Measurements from ENCODE around the gene LAMC1. TPM values are rescaled to one million over a fixed set of nuclear protein-coding genes. Genes with fewer than 3 reads are reported as not detected.

The LAMC1 gene
- polyA plus RNA-seq, 1 experiment = 360 TPM

DNA sequence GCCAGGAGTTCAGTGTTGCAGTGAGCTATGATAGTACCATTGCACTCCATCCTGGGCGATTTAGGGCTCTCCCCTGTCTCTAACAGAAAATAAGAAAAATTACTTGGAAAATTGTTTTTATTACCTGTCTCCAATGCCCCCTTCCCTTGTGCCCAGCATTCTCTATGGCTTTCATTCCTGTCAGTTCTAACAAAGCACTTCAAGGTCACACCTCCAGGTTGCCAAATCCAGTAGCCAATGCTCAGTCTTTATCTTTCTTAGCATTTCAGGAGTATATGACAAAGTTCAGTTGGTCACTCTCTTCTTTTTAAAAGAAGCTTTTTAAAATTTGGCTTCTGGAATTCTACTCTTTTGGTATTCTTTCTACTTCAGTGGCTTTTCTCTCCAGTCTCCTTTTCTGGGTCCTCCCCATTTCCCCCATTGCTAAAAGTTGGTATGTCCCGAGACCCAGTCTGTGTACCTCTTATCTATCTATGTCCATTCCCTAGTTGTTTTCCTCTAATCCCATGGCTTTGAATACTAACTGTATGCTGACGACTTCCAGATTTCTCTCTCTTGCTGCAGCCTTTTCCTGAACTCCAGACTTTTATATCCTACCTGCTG, 69.9 kb downstream of the LAMC1 start:
- POLR2A ChIA-PET = no interaction called here
- Histone ChIP-seq H3K4me3 (ENCODE audit: low read depth, low read length) (no peak overlapping the region), H3K27me3 (ENCODE audit: control insufficient read depth, insufficient read depth, low read length) (no peaks in the 10 kb centered on the region), H3K36me3 (ENCODE audit: control insufficient read depth, insufficient read depth, low read length) (no peaks in the 10 kb centered on the region)
- no peak for DNase-seq (ENCODE audit: low read depth)
- CTCF ChIA-PET = interaction anchor here (0.6 to 2.4 kb wide), 5 partner anchors 10 to 130 kb away, joined by 3 to 8 read pairs (median 3); no protein-coding TSS in a partner anchor
- TF ChIP-seq CTCF (IDR thresholded peaks at IDR 0.05; ENCODE audit: insufficient read depth, low read depth, low read length) = no peak

GRCh38 chr1:183093786-183094298, 70.6 kb downstream of the LAMC1 start:
- H3K36me3 ChIP-seq (ENCODE audit: control insufficient read depth, insufficient read depth, low read length) = no peaks in the 10 kb centered on the region
- TF ChIP-seq CTCF (IDR thresholded peaks at IDR 0.05; ENCODE audit: insufficient read depth, low read depth, low read length) = no peak
- no peak overlapping the region for H3K4me3 ChIP-seq (ENCODE audit: low read depth, low read length)
- ChIA-PET CTCF (interaction anchor here (0.6 to 2.4 kb wide), 5 partner anchors 9 to 131 kb away, joined by 3 to 8 read pairs (median 3); no protein-coding TSS in a partner anchor), POLR2A (no interaction called here)
- no peaks in the 10 kb centered on the region for H3K27me3 ChIP-seq (ENCODE audit: control insufficient read depth, insufficient read depth, low read length)
- DNase-seq (ENCODE audit: low read depth) = peak; percentile 65

DNA sequence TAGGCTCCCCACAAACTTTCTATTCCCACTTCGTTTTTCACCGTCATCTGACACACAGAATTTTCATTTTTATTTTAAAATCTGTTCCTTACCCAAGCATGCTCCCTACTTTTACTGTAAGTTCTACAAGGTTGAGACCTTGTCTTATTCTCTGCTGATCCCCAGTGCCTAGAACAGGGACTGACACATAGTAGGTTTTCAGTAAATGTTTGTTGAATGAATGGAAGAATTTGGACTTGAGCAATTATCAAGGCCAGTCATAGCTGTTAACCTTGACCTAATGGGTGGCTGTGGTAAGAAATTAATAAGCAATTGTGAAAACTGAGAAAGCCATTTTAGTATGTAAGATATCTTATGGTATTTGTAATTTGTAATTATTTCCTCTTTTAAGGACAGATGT, 71.1 kb downstream of the LAMC1 start:
- Histone ChIP-seq H3K36me3 (ENCODE audit: control insufficient read depth, insufficient read depth, low read length) (peaks cover 1% of the 10 kb centered on the region; the same call in 1 of the 2 replicates), H3K27me3 (ENCODE audit: control insufficient read depth, insufficient read depth, low read length) (no peaks in the 10 kb centered on the region), H3K4me3 (ENCODE audit: low read depth, low read length) (no peak overlapping the region)
- no peak for DNase-seq (ENCODE audit: low read depth)
- POLR2A ChIA-PET = no interaction called here
- CTCF ChIA-PET = interaction anchor here (1.2 to 2.4 kb wide), 3 partner anchors 9 to 131 kb away, joined by 3 to 8 read pairs (median 3); no protein-coding TSS in a partner anchor
- no peak for TF ChIP-seq CTCF (IDR thresholded peaks at IDR 0.05; ENCODE audit: insufficient read depth, low read depth, low read length)

DNA sequence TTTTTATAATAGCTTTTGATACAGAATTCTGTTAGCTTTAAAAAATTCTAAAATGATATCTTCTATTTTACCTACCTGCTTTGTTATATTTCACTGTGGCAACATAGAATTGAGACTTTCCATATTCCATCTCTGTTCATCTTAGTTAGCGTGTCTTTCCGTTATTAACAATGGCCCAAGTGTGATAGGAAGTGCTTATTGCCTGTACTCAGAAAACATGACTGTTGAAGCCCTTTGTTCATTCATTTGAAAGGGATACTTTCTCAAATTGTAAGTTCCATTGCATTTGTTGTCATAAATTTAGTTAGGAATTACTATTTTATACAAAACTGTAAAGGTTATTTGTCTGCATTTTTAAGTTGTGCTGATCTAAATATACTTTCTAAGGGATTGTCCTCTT, 73.1 kb downstream of the LAMC1 start:
- no peaks in the 10 kb centered on the region for H3K27me3 ChIP-seq (ENCODE audit: control insufficient read depth, insufficient read depth, low read length)
- no peak overlapping the region for H3K4me3 ChIP-seq (ENCODE audit: low read depth, low read length)
- DNase-seq (ENCODE audit: low read depth) = no peak
- peaks cover 2% of the 10 kb centered on the region; the same call in 1 of the 2 replicates for H3K36me3 ChIP-seq (ENCODE audit: control insufficient read depth, insufficient read depth, low read length)
- ChIA-PET CTCF (interaction anchor here (1.2 to 1.6 kb wide), 2 partner anchors 16 to 139 kb away, joined by 4 to 6 read pairs; no protein-coding TSS in a partner anchor), POLR2A (no interaction called here)
- TF ChIP-seq CTCF (IDR thresholded peaks at IDR 0.05; ENCODE audit: insufficient read depth, low read depth, low read length) = no peak

DNA sequence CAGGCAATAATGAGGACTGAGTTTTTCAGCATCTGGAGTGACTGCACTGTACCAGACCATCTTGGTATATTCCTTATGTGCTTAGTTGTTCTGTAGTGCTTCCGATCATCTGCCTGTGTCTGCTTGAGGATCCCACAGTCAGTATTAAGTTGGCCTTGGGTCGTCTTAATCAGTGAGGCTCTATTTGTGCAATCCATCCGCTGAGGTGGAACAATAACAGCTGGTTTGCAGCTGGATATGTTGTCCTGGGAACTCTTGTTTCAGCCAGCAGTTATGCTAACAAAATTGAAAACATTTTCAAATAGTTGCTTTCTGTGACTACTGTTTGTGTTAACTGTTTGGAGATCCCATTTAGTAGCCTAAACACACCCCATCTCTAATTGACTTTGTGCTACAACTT, 73.7 kb downstream of the LAMC1 start:
- ChIA-PET CTCF (no interaction called here), POLR2A (interaction anchor here (0.6 to 1.2 kb wide), 2 partner anchors 69 to 83 kb away, joined by 3 to 5 read pairs; no protein-coding TSS in a partner anchor)
- peaks cover 2% of the 10 kb centered on the region; the same call in 1 of the 2 replicates for H3K36me3 ChIP-seq (ENCODE audit: control insufficient read depth, insufficient read depth, low read length)
- no peak overlapping the region for H3K4me3 ChIP-seq (ENCODE audit: low read depth, low read length)
- no peak for TF ChIP-seq CTCF (IDR thresholded peaks at IDR 0.05; ENCODE audit: insufficient read depth, low read depth, low read length)
- DNase-seq (ENCODE audit: low read depth) = no peak
- H3K27me3 ChIP-seq (ENCODE audit: control insufficient read depth, insufficient read depth, low read length) = no peaks in the 10 kb centered on the region

Data from BJ (cell line).